Measurements from ENCODE around the gene PEPD. TPM values are rescaled to one million over a fixed set of nuclear protein-coding genes. Genes with fewer than 3 reads are reported as not detected.

The PEPD gene
- total and polyA plus RNA-seq, 10 of the 15 experiments (the other 5 are each of a cell fraction or from before 2014, with no cell fraction given) = 1.4 to 52.0 (median 20.2) TPM

- ChIA-PET CTCF (interaction anchor here (0.6 to 1.7 kb wide), 2 partner anchors 9 to 344 kb away, joined by 3 to 6 read pairs; no protein-coding TSS in a partner anchor), RAD21 (ENCODE audit: unreplicated experiment) (no interaction called here), SMC1A (ENCODE audit: uncharacterized antibody, unreplicated experiment) (interaction anchor here (0.6 kb wide), 1 partner anchor 836 kb away, joined by 3 read pairs; no protein-coding TSS in a partner anchor), POLR2A (no interaction called here)
- in situ Hi-C loops (cut with MboI) (loop anchor here (5.0 kb wide), 1 partner anchor 351 kb away; no protein-coding TSS in a partner anchor), intact Hi-C loops (cut with micrococcal nuclease; ENCODE audit: unreplicated experiment) (no loop called here)
- no peak overlapping the region for H3K27ac ChIP-seq (ENCODE audit: control insufficient read depth, insufficient read depth)
- TF ChIP-seq ZNF217 (IDR thresholded peaks at IDR 0.05) (no peak), LARP7 (IDR thresholded peaks at IDR 0.05) (no peak), REST (IDR thresholded peaks at IDR 0.05; ENCODE audit: low read depth, low read length) (no peak)
- TF ChIP-seq, protein P1, sequence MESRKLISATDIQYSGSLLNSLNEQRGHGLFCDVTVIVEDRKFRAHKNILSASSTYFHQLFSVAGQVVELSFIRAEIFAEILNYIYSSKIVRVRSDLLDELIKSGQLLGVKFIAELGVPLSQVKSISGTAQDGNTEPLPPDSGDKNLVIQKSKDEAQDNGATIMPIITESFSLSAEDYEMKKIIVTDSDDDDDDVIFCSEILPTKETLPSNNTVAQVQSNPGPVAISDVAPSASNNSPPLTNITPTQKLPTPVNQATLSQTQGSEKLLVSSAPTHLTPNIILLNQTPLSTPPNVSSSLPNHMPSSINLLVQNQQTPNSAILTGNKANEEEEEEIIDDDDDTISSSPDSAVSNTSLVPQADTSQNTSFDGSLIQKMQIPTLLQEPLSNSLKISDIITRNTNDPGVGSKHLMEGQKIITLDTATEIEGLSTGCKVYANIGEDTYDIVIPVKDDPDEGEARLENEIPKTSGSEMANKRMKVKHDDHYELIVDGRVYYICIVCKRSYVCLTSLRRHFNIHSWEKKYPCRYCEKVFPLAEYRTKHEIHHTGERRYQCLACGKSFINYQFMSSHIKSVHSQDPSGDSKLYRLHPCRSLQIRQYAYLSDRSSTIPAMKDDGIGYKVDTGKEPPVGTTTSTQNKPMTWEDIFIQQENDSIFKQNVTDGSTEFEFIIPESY (IDR thresholded peaks at IDR 0.05) = no peak
- TF ChIP-seq, protein P2, sequence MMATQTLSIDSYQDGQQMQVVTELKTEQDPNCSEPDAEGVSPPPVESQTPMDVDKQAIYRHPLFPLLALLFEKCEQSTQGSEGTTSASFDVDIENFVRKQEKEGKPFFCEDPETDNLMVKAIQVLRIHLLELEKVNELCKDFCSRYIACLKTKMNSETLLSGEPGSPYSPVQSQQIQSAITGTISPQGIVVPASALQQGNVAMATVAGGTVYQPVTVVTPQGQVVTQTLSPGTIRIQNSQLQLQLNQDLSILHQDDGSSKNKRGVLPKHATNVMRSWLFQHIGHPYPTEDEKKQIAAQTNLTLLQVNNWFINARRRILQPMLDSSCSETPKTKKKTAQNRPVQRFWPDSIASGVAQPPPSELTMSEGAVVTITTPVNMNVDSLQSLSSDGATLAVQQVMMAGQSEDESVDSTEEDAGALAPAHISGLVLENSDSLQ (IDR thresholded peaks at IDR 0.05) = no peak
- no peak for DNase-seq (ENCODE audit: low read depth, low spot score)
- no peaks in the 10 kb centered on the region for H3K27me3 ChIP-seq (replicated peaks in 1 of 2; ENCODE audit: control insufficient read depth in 2 of 2, insufficient read depth in 2 of 2, low read length in 1 of 2)
- H2AFZ ChIP-seq (ENCODE audit: control insufficient read depth, low read depth, low read length) = no peak overlapping the region
- no peaks in the 10 kb centered on the region for H3K4me1 ChIP-seq (ENCODE audit: control insufficient read depth, insufficient read depth, low read length)
- no peak overlapping the region for H3K4me2 ChIP-seq (ENCODE audit: control insufficient read depth, insufficient read depth)
- no peak overlapping the region for H3K4me3 ChIP-seq
- FAIRE-seq = no peak
- H3K79me2 ChIP-seq (ENCODE audit: control insufficient read depth, insufficient read depth, low read length) = no peaks in the 10 kb centered on the region
- WGBS (ENCODE audit: insufficient coverage, insufficient replicate concordance, low lambda C conversion rate, missing lambda C conversion rate) = 78% methylated on average over 7 of the region's 7 CpGs
- no peaks in the 10 kb centered on the region for H3K36me3 ChIP-seq (ENCODE audit: control insufficient read depth in 2 of 2, insufficient read depth in 2 of 2, low read length in 1 of 2)
- no peaks in the 10 kb centered on the region for H4K20me1 ChIP-seq (ENCODE audit: control insufficient read depth, insufficient read depth)
- no TSS peak for BruUV-seq (replicated peaks)
- no peak for ATAC-seq
- no peak overlapping the region for H3K9ac ChIP-seq (ENCODE audit: control insufficient read depth, insufficient read depth, low read length)
- H3K9me3 ChIP-seq (replicated peaks; ENCODE audit: control insufficient read depth, insufficient read depth, low read length) = no peaks in the 10 kb centered on the region
Measured at GRCh38 chr19:33421368-33421767, 100.2 kb downstream of the PEPD start.
